ENCODE data around the gene CATSPERE.

GRCh38 chr1:244642526-244642925 lies 181.5 kb downstream of the CATSPERE start:
- TF ChIP-seq POLR2A (IDR thresholded peaks at IDR 0.05): no peak
- TF ChIP-seq, protein P1, sequence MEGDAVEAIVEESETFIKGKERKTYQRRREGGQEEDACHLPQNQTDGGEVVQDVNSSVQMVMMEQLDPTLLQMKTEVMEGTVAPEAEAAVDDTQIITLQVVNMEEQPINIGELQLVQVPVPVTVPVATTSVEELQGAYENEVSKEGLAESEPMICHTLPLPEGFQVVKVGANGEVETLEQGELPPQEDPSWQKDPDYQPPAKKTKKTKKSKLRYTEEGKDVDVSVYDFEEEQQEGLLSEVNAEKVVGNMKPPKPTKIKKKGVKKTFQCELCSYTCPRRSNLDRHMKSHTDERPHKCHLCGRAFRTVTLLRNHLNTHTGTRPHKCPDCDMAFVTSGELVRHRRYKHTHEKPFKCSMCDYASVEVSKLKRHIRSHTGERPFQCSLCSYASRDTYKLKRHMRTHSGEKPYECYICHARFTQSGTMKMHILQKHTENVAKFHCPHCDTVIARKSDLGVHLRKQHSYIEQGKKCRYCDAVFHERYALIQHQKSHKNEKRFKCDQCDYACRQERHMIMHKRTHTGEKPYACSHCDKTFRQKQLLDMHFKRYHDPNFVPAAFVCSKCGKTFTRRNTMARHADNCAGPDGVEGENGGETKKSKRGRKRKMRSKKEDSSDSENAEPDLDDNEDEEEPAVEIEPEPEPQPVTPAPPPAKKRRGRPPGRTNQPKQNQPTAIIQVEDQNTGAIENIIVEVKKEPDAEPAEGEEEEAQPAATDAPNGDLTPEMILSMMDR (IDR thresholded peaks at IDR 0.05): no peak

Measured in adrenal gland (tissue), 5 donors.